IMR-90 (cell line): ENCODE results near the gene SH3BGRL3. TPM values are rescaled to one million over a fixed set of nuclear protein-coding genes. Genes with fewer than 3 reads are reported as not detected.

ENCODE experiments used
- polyA plus RNA-seq, 3 experiments: library from polyadenylated mRNA; depleted of rRNA; stranded (reverse); fragments of >200 nt; gene quantifications; 2 replicates each; pipeline ENCODE4 v1.2.3, GENCODE V29; 2012; ENCODE audit warnings: low replicate concordance in 1 of 3
- total RNA-seq: library from RNA; depleted of rRNA; stranded (reverse); fragments of >200 nt; gene quantifications from 2 replicates; pipeline ENCODE4 v1.2.3, GENCODE V29; 2012; rRNA removed

The SH3BGRL3 gene
- total and polyA plus RNA-seq, 2 of the 4 experiments (the other 2 are of a cell fraction), result 35.0 to 483 TPM

Other genes with a start within 250 kb of the SH3BGRL3 start
- gene SLC30A2, start 234.0 kb upstream of the SH3BGRL3 start, total RNA-seq, result not detected in 2 replicates
- gene SLC30A2, start 234.0 kb upstream of the SH3BGRL3 start, polyA plus RNA-seq (2012; rRNA removed), result not detected in 2 replicates
- gene TRIM63, start 212.5 kb upstream of the SH3BGRL3 start, total RNA-seq, result not detected in 2 replicates
- not detected in 2 replicates for gene TRIM63, start 212.5 kb upstream of the SH3BGRL3 start, polyA plus RNA-seq (2012; rRNA removed)
- 3.0 and 5.8 TPM in 2 replicates for gene PDIK1L, start 168.3 kb upstream of the SH3BGRL3 start, total RNA-seq
- 1.2 and 1.4 TPM in 2 replicates for gene PDIK1L, start 168.3 kb upstream of the SH3BGRL3 start, polyA plus RNA-seq (2012; rRNA removed)
- not detected in 2 replicates for gene FAM110D, start 121.0 kb upstream of the SH3BGRL3 start, total RNA-seq
- not detected in 2 replicates for gene FAM110D, start 121.0 kb upstream of the SH3BGRL3 start, polyA plus RNA-seq (2012; rRNA removed)
- gene C1orf232, start 111.1 kb upstream of the SH3BGRL3 start, total RNA-seq, result not detected in 2 replicates
- gene C1orf232, start 111.1 kb upstream of the SH3BGRL3 start, polyA plus RNA-seq (2012; rRNA removed), result not detected in 2 replicates
- gene ZNF593, start 110.2 kb upstream of the SH3BGRL3 start, total RNA-seq, result 22.2 and 22.8 TPM in 2 replicates
- gene ZNF593, start 110.2 kb upstream of the SH3BGRL3 start, polyA plus RNA-seq (2012; rRNA removed), result 57.7 and 78.6 TPM in 2 replicates
- gene ZNF593OS, start 108.3 kb upstream of the SH3BGRL3 start, total RNA-seq, result not detected in 2 replicates
- gene ZNF593OS, start 108.3 kb upstream of the SH3BGRL3 start, polyA plus RNA-seq (2012; rRNA removed), result not detected in 2 replicates
- gene CNKSR1, start 102.6 kb upstream of the SH3BGRL3 start, total RNA-seq, result 0.28 TPM in 1 of 2 replicates, not detected in the other
- gene CNKSR1, start 102.6 kb upstream of the SH3BGRL3 start, polyA plus RNA-seq (2012; rRNA removed), result 0.30 and 0.43 TPM in 2 replicates
- not detected in 2 replicates for gene CATSPER4, start 89.5 kb upstream of the SH3BGRL3 start, total RNA-seq
- not detected in 2 replicates for gene CATSPER4, start 89.5 kb upstream of the SH3BGRL3 start, polyA plus RNA-seq (2012; rRNA removed)
- gene CEP85, start 45.9 kb upstream of the SH3BGRL3 start, total RNA-seq, result 11.1 and 11.5 TPM in 2 replicates
- 11.2 and 11.8 TPM in 2 replicates for gene CEP85, start 45.9 kb upstream of the SH3BGRL3 start, polyA plus RNA-seq (2012; rRNA removed)
- 3.6 and 5.2 TPM in 2 replicates for gene UBXN11, start 26.6 kb downstream of the SH3BGRL3 start, total RNA-seq
- gene UBXN11, start 26.6 kb downstream of the SH3BGRL3 start, polyA plus RNA-seq (2012; rRNA removed), result 17.0 and 18.4 TPM in 2 replicates
- gene CD52, start 37.9 kb downstream of the SH3BGRL3 start, total RNA-seq, result not detected in 2 replicates
- gene CD52, start 37.9 kb downstream of the SH3BGRL3 start, polyA plus RNA-seq (2012; rRNA removed), result 1.3 and 1.6 TPM in 2 replicates
- not detected in 2 replicates for gene CRYBG2, start 74.0 kb downstream of the SH3BGRL3 start, total RNA-seq
- gene CRYBG2, start 74.0 kb downstream of the SH3BGRL3 start, polyA plus RNA-seq (2012; rRNA removed), result not detected in 2 replicates
- not detected in 2 replicates for gene ZNF683, start 92.7 kb downstream of the SH3BGRL3 start, total RNA-seq
- not detected in 2 replicates for gene ZNF683, start 92.7 kb downstream of the SH3BGRL3 start, polyA plus RNA-seq (2012; rRNA removed)
- gene LIN28A, start 130.7 kb downstream of the SH3BGRL3 start, total RNA-seq, result not detected in 2 replicates
- not detected in 2 replicates for gene LIN28A, start 130.7 kb downstream of the SH3BGRL3 start, polyA plus RNA-seq (2012; rRNA removed)
- gene DHDDS, start 152.2 kb downstream of the SH3BGRL3 start, total RNA-seq, result 66.7 and 67.7 TPM in 2 replicates
- gene DHDDS, start 152.2 kb downstream of the SH3BGRL3 start, polyA plus RNA-seq (2012; rRNA removed), result 42.8 and 49.3 TPM in 2 replicates
- gene HMGN2, start 192.4 kb downstream of the SH3BGRL3 start, total RNA-seq, result 367 and 481 TPM in 2 replicates
- gene HMGN2, start 192.4 kb downstream of the SH3BGRL3 start, polyA plus RNA-seq (2012; rRNA removed), result 460 and 505 TPM in 2 replicates
- gene RPS6KA1, start 249.7 kb downstream of the SH3BGRL3 start, total RNA-seq, result 4.2 and 6.3 TPM in 2 replicates
- gene RPS6KA1, start 249.7 kb downstream of the SH3BGRL3 start, polyA plus RNA-seq (2012; rRNA removed), result 3.6 and 3.8 TPM in 2 replicates